Caco-2 (cell line): Measurements from ENCODE around the gene IL5. TPM values are rescaled to one million over a fixed set of nuclear protein-coding genes. Genes with fewer than 3 reads are reported as not detected.

Experiments
- BruUV-seq: library from RNA; stranded (reverse); fragments of 400-500 nt; replicated peaks from 2 replicates; lab custom pipeline; 2021; lab: Mats Ljungman, UMichigan
- CTCF ChIA-PET: fragments of 300-600 bp; sonication (Branson Sonifier 250); formaldehyde crosslinking; loops from one replicate; lab custom pipeline; 2022; ENCODE audit warnings: antibody characterized with exemption; lab: Charles Lee
- POLR2A ChIA-PET: fragments of 300-600 bp; sonication (Branson Sonifier 250); formaldehyde crosslinking; loops from one replicate; lab custom pipeline; 2022; ENCODE audit warnings: antibody characterized with exemption; lab: Charles Lee
- DNase-seq, 2 experiments: peaks; one replicate each; pipeline versions ENCODE4 v3.0.0 to v3.0.0-alpha.2; 2020 to 2022
- H3K27me3 ChIP-seq: replicated peaks from 2 replicates; pipeline ENCODE4 v1.6.0; 2011; ENCODE audit warnings: low read length; ENCODE audit not compliant: control insufficient read depth, insufficient read depth
- H3K36me3 ChIP-seq: 2 replicates; pipeline ENCODE4 v1.5.1; 2011; ENCODE audit warnings: low read length; ENCODE audit not compliant: control insufficient read depth, insufficient read depth
- H3K4me1 ChIP-seq: fragments of 250-450 bp; sonication (Bioruptor Pico); 2 replicates; pipeline ENCODE4 v1.5.1; 2020; ENCODE audit warnings: mild to moderate bottlenecking
- H3K4me3 ChIP-seq: 2 replicates; pipeline ENCODE4 v1.5.1; 2011; ENCODE audit warnings: low read depth, mild to moderate bottlenecking, control low read depth, low read length
- H3K9me3 ChIP-seq: fragments of 250-450 bp; sonication (Bioruptor Pico); 2 replicates; pipeline ENCODE4 v1.5.1; 2020; ENCODE audit warnings: mild to moderate bottlenecking, moderate library complexity
- H3K27ac Mint-ChIP-seq: one replicate; pipeline ENCODE4 v1.8.0; 2022; ENCODE audit warnings: mixed read lengths; ENCODE audit not compliant: unreplicated experiment
- H3K27me3 Mint-ChIP-seq: one replicate; pipeline ENCODE4 v1.8.0; 2022; ENCODE audit warnings: mixed read lengths; ENCODE audit not compliant: insufficient read depth, unreplicated experiment
- H3K36me3 Mint-ChIP-seq: one replicate; pipeline ENCODE4 v1.8.0; 2022; ENCODE audit warnings: mild to moderate bottlenecking, mixed read lengths; ENCODE audit not compliant: insufficient read depth, unreplicated experiment
- H3K4me1 Mint-ChIP-seq: one replicate; pipeline ENCODE4 v1.8.0; 2022; ENCODE audit warnings: low read depth, mixed read lengths; ENCODE audit not compliant: unreplicated experiment
- H3K4me3 Mint-ChIP-seq: one replicate; pipeline ENCODE4 v1.8.0; 2022; ENCODE audit warnings: mild to moderate bottlenecking, moderate library complexity, mixed read lengths; ENCODE audit not compliant: unreplicated experiment
- H3K9me3 Mint-ChIP-seq: one replicate; pipeline ENCODE4 v1.8.0; 2022; ENCODE audit warnings: mixed read lengths; ENCODE audit not compliant: unreplicated experiment
- CTCF ChIP-seq, 2 experiments: fragments of 200-600 bp in 1 of 2; IDR thresholded peaks; 1 replicate in 1 of 2; 2 replicates in 1 of 2; pipeline versions ENCODE4 v1.5.1 to v1.8.0; 2011 to 2022; ENCODE audit warnings: antibody characterized with exemption in 1 of 2, control low read depth in 1 of 2, inconsistent platforms in 1 of 2, low read depth in 1 of 2, low read length in 1 of 2, mild to moderate bottlenecking in 1 of 2, moderate library complexity in 1 of 2; ENCODE audit not compliant: insufficient read depth in 1 of 2, severe bottlenecking in 1 of 2, unreplicated experiment in 1 of 2
- intact Hi-C: fragments of 100-400 bp; cut with micrococcal nuclease; formaldehyde crosslinking; loops from one replicate; pipeline ENCODE4 v1.10.0; 2022; ENCODE audit not compliant: unreplicated experiment
- total RNA-seq: library from RNA; stranded (reverse); gene quantifications from 2 replicates; pipeline ENCODE4 v1.2.3, GENCODE V29; 2022

IL5 gene
- total RNA-seq, 1 experiment from 2014 or later, result not detected

- CTCF ChIA-PET, result no interaction called here
- H3K4me1 Mint-ChIP-seq, result peaks cover 13% of the 10 kb centered on the region
- H3K27ac Mint-ChIP-seq, result no peak overlapping the region
- POLR2A ChIA-PET, result no interaction called here
- no peak for DNase-seq
- H3K27me3 ChIP-seq, result no peaks in the 10 kb centered on the region
- no peak overlapping the region for H3K4me3 ChIP-seq
- intact Hi-C loops, result no loop called here
- H3K4me3 Mint-ChIP-seq, result no peak overlapping the region
- no peaks in the 10 kb centered on the region for H3K9me3 ChIP-seq
- H3K4me1 ChIP-seq, result peaks cover 11% of the 10 kb centered on the region; the same call in 1 of the 2 replicates
- TF ChIP-seq CTCF (IDR thresholded peaks at IDR 0.05; ENCODE audit: insufficient read depth in 1 of 2, low read depth in 1 of 2, low read length in 1 of 2, severe bottlenecking in 1 of 2, unreplicated experiment in 1 of 2), result no peak
- H3K9me3 Mint-ChIP-seq, result no peaks in the 10 kb centered on the region
- H3K36me3 ChIP-seq, result no peaks in the 10 kb centered on the region; the same call in 1 of the 2 replicates
- no peaks in the 10 kb centered on the region for H3K27me3 Mint-ChIP-seq
- no TSS peak for BruUV-seq
- peaks cover 13% of the 10 kb centered on the region for H3K36me3 Mint-ChIP-seq
Observed at GRCh38 chr5:132559383-132560060, 16.2 kb upstream of the IL5 start.

DNA sequence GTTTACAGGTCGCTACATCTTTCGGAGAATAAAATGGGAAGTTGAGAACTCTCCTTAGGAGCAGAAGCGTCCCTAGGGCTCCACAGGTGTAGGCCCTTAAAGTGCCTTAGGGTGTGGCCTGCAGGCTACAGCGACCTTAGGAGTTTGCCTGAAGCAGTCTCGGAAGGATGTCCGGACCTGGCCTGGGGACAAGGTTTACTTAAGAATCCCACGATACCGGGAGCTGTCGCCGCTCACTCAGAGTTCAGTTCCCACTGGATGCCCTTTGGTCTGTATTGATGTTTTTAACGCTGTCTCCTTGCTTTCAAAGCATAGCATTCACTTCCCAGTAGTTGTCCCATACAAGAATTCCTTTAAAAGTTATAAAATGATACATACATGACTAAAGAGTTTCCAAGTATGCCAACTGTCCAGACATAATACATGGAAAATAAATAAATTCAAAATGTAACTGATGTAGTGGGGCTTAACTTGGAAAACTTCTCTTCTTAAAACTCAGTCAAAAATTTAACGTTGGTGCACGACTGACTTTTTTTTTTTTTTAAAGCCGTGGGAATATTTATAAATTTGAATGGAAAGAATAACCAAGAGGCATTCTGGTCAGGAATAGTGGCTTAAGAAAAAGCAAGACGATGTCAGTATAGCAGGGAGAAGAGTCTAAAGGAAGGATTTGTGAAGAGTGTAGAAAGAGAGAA, 14.3 kb upstream of the IL5 start:
- CTCF ChIA-PET, result interaction anchor here (1.1 to 1.7 kb wide), 2 partner anchors 31 to 263 kb away, joined by 5 to 14 read pairs; no protein-coding TSS in a partner anchor
- intact Hi-C loops, result loop anchor here (2.0 kb wide), 1 partner anchor 61 kb away; no protein-coding TSS in a partner anchor
- H3K4me3 ChIP-seq, result peak overlapping the region; percentile 89
- Mint-ChIP-seq H3K27me3 (no peaks in the 10 kb centered on the region), H3K27ac (peak overlapping the region; percentile 100), H3K9me3 (no peaks in the 10 kb centered on the region), H3K36me3 (peaks cover 13% of the 10 kb centered on the region), H3K4me1 (peaks cover 13% of the 10 kb centered on the region), H3K4me3 (peak overlapping the region; percentile 99)
- H3K27me3 ChIP-seq, result no peaks in the 10 kb centered on the region
- H3K4me1 ChIP-seq, result peaks cover 11% of the 10 kb centered on the region; the same call in 1 of the 2 replicates
- POLR2A ChIA-PET, result interaction anchor here (1.1 to 1.2 kb wide), 2 partner anchors 61 to 79 kb away, joined by 3 to 12 read pairs; no protein-coding TSS in a partner anchor
- H3K36me3 ChIP-seq, result no peaks in the 10 kb centered on the region
- H3K9me3 ChIP-seq, result no peaks in the 10 kb centered on the region
- TF ChIP-seq CTCF (IDR thresholded peaks at IDR 0.05; ENCODE audit: insufficient read depth in 1 of 2, low read depth in 1 of 2, low read length in 1 of 2, severe bottlenecking in 1 of 2, unreplicated experiment in 1 of 2), result no peak
- no TSS peak for BruUV-seq
- peak; percentile 71 to 85 for DNase-seq

GRCh38 chr5:132556763-132557477, 13.6 kb upstream of the IL5 start, which contains the start of gene RAD50:
Gene RAD50 (plus strand): TSS chr5:132556977. CDS start chr5:132557325, 348 bp downstream.
- peak within 1 kb of the TSS; percentile 99 for H3K4me3 Mint-ChIP-seq
- Histone ChIP-seq H3K36me3 (no peaks in the 10 kb centered on the region), H3K4me1 (peaks cover 11% of the 10 kb centered on the region; the same call in 1 of the 2 replicates), H3K27me3 (no peaks in the 10 kb centered on the region), H3K9me3 (no peaks in the 10 kb centered on the region), H3K4me3 (peak within 1 kb of the TSS; percentile 89)
- H3K27me3 Mint-ChIP-seq, result no peaks in the 10 kb centered on the region
- TSS peak; percentile 82 for BruUV-seq
- ChIA-PET CTCF (interaction anchor here (1.1 to 1.7 kb wide), 2 partner anchors 30 to 263 kb away, joined by 5 to 14 read pairs; no protein-coding TSS in a partner anchor), POLR2A (interaction anchor here (0.6 to 1.2 kb wide), 6 partner anchors 30 to 282 kb away, joined by 3 to 12 read pairs (median 3); no protein-coding TSS in a partner anchor)
- TF ChIP-seq CTCF (IDR thresholded peaks at IDR 0.05; ENCODE audit: insufficient read depth in 1 of 2, low read depth in 1 of 2, low read length in 1 of 2, severe bottlenecking in 1 of 2, unreplicated experiment in 1 of 2), result no peak
- peak within 1 kb of the TSS; percentile 100 for H3K27ac Mint-ChIP-seq
- peaks cover 13% of the 10 kb centered on the region for H3K4me1 Mint-ChIP-seq
- intact Hi-C loops, result loop anchor here (1.0 to 2.0 kb wide), 2 partner anchors 31 to 60 kb away; no protein-coding TSS in a partner anchor
- peaks cover 13% of the 10 kb centered on the region for H3K36me3 Mint-ChIP-seq
- no peaks in the 10 kb centered on the region for H3K9me3 Mint-ChIP-seq
- peak; percentile 97 to 98 for DNase-seq
